ENCODE measurements around the gene VAPB.

VAPB gene

GRCh38 chr20:58417438-58417837 is 28.4 kb downstream of the VAPB start:
- no peak for TF ChIP-seq TCF4 (CRISPR knock-in tag; IDR thresholded peaks at IDR 0.05; ENCODE audit: borderline replicate concordance)
- ATAC-seq, result no peak

- TF ChIP-seq PPARA (CRISPR knock-in tag; IDR thresholded peaks at IDR 0.05; ENCODE audit: borderline replicate concordance), result no peak
- TF ChIP-seq OSR1 (CRISPR knock-in tag; IDR thresholded peaks at IDR 0.05), result no peak
- no peak for TF ChIP-seq ARNTL (CRISPR knock-in tag; IDR thresholded peaks at IDR 0.05; ENCODE audit: borderline replicate concordance, low read depth)
- TF ChIP-seq GLIS3 (CRISPR knock-in tag; IDR thresholded peaks at IDR 0.05), result no peak
- TF ChIP-seq BACH2 (CRISPR knock-in tag; IDR thresholded peaks at IDR 0.05; ENCODE audit: borderline replicate concordance), result no peak
- TF ChIP-seq CREB5 (CRISPR knock-in tag; IDR thresholded peaks at IDR 0.05; ENCODE audit: low read depth), result no peak
- no peak for TF ChIP-seq ZNF70 (CRISPR knock-in tag; IDR thresholded peaks at IDR 0.05)
- no peak for TF ChIP-seq SNAI2 (CRISPR knock-in tag; IDR thresholded peaks at IDR 0.05)
- no peak for ATAC-seq
These were observed 30.1 kb downstream of the VAPB start for GRCh38 chr20:58418949-58419748.

GRCh38 chr20:58420798-58421496 is 31.9 kb downstream of the VAPB start:
- no peak for TF ChIP-seq ISL1 (CRISPR knock-in tag; IDR thresholded peaks at IDR 0.05)
- no peak for TF ChIP-seq CSDC2 (CRISPR knock-in tag; IDR thresholded peaks at IDR 0.05)
- TF ChIP-seq ZNF8 (CRISPR knock-in tag; IDR thresholded peaks at IDR 0.05), result no peak
- no peak for TF ChIP-seq CREB5 (CRISPR knock-in tag; IDR thresholded peaks at IDR 0.05; ENCODE audit: low read depth)
- no peak for TF ChIP-seq ZNF70 (CRISPR knock-in tag; IDR thresholded peaks at IDR 0.05)
- TF ChIP-seq ZFP30 (CRISPR knock-in tag; IDR thresholded peaks at IDR 0.05), result no peak
- TF ChIP-seq CSRNP3 (CRISPR knock-in tag; IDR thresholded peaks at IDR 0.05), result no peak
- no peak for TF ChIP-seq OSR1 (CRISPR knock-in tag; IDR thresholded peaks at IDR 0.05)
- TF ChIP-seq SNAI2 (CRISPR knock-in tag; IDR thresholded peaks at IDR 0.05), result no peak
- TF ChIP-seq TOX (CRISPR knock-in tag; IDR thresholded peaks at IDR 0.05; ENCODE audit: borderline replicate concordance), result no peak
- TF ChIP-seq TCF4 (CRISPR knock-in tag; IDR thresholded peaks at IDR 0.05; ENCODE audit: borderline replicate concordance), result no peak
- TF ChIP-seq PPARA (CRISPR knock-in tag; IDR thresholded peaks at IDR 0.05; ENCODE audit: borderline replicate concordance), result no peak
- no peak for TF ChIP-seq PATZ1 (CRISPR knock-in tag; IDR thresholded peaks at IDR 0.05; ENCODE audit: borderline replicate concordance)
- ATAC-seq, result peak; percentile 83

- no peak for ATAC-seq
- TF ChIP-seq TCF4 (CRISPR knock-in tag; IDR thresholded peaks at IDR 0.05; ENCODE audit: borderline replicate concordance) (no peak), ZNF565 (CRISPR knock-in tag; conservative IDR thresholded peaks at IDR 0.05; ENCODE audit: low read depth) (no peak), ZNF8 (CRISPR knock-in tag; IDR thresholded peaks at IDR 0.05) (no peak), ARNTL (CRISPR knock-in tag; IDR thresholded peaks at IDR 0.05; ENCODE audit: borderline replicate concordance, low read depth) (no peak), ZNF70 (CRISPR knock-in tag; IDR thresholded peaks at IDR 0.05) (no peak), PATZ1 (CRISPR knock-in tag; IDR thresholded peaks at IDR 0.05; ENCODE audit: borderline replicate concordance) (no peak), TOX (CRISPR knock-in tag; IDR thresholded peaks at IDR 0.05; ENCODE audit: borderline replicate concordance) (no peak), ISL1 (CRISPR knock-in tag; IDR thresholded peaks at IDR 0.05) (no peak), CSDC2 (CRISPR knock-in tag; IDR thresholded peaks at IDR 0.05) (no peak), RARB (CRISPR knock-in tag; IDR thresholded peaks at IDR 0.05) (no peak), ZFP3 (CRISPR knock-in tag; IDR thresholded peaks at IDR 0.05) (no peak), GLIS3 (CRISPR knock-in tag; IDR thresholded peaks at IDR 0.05) (no peak), TSHZ2 (CRISPR knock-in tag; IDR thresholded peaks at IDR 0.05) (no peak), POU6F1 (CRISPR knock-in tag; IDR thresholded peaks at IDR 0.05; ENCODE audit: borderline replicate concordance, low read depth) (no peak)
These were observed 32.4 kb downstream of the VAPB start for GRCh38 chr20:58421497-58421850.
